GM12878 (cell line): ENCODE data around the gene ISG20L2. TPM values are rescaled to one million over a fixed set of nuclear protein-coding genes. Genes with fewer than 3 reads are reported as not detected.

Experiments used
- ATAC-seq: fragments of 200-7000 bp; cut with Tn5 transposase; 3 replicates; pipeline ENCODE4 v1.9.1; 2020; ENCODE audit warnings: mild to moderate bottlenecking, moderate library complexity
- BruUV-seq: library from RNA; stranded (reverse); fragments of 400-500 nt; replicated peaks from 2 replicates; lab custom pipeline; 2021; lab: Mats Ljungman, UMichigan
- CTCF ChIA-PET: fragments of 300-600 bp; sonication (Branson Sonifier 250); formaldehyde crosslinking; extraction: SDS; loops from one replicate; lab custom pipeline; 2021; ENCODE audit warnings: inconsistent platforms; lab: Yijun Ruan, JAX
- POLR2A ChIA-PET: fragments of 350-600 bp; formaldehyde crosslinking; extraction: SDS; loops from one replicate; lab custom pipeline; 2021; ENCODE audit warnings: inconsistent platforms; lab: Charles Lee
- RAD21 ChIA-PET: fragments of 300-600 bp; sonication (Branson Sonifier 250); formaldehyde crosslinking; loops from one replicate; lab custom pipeline; 2023; ENCODE audit warnings: antibody characterized with exemption; ENCODE audit not compliant: unreplicated experiment; lab: Charles Lee
- SMC1A ChIA-PET: fragments of 300-600 bp; sonication (Branson Sonifier 250); formaldehyde crosslinking; loops from one replicate; lab custom pipeline; 2023; ENCODE audit not compliant: unreplicated experiment, uncharacterized antibody; lab: Charles Lee
- DNase-seq: peaks from one replicate; pipeline ENCODE4 v3.0.0-alpha.2; 2011; ENCODE audit warnings: low read depth, low spot score
- FAIRE-seq: peaks from 3 replicates; lab custom pipeline; 2011; peaks lifted over from hg19 to GRCh38; lab: Jason Lieb, UNC
- H2AFZ ChIP-seq: 2 replicates; pipeline ENCODE4 v1.6.0; 2011; ENCODE audit warnings: low read depth, low read length, control low read depth; ENCODE audit not compliant: control insufficient read depth
- H3K27ac ChIP-seq: 2 replicates; pipeline ENCODE4 v1.5.1; 2011; ENCODE audit warnings: control low read depth; ENCODE audit not compliant: control insufficient read depth, insufficient read depth
- H3K27me3 ChIP-seq, 2 experiments: replicated peaks in 1 of 2; 2 replicates each; pipeline versions ENCODE4 v1.6.0 to v1.6.1; 2011; ENCODE audit warnings: low read length in 1 of 2; ENCODE audit not compliant: control insufficient read depth in 2 of 2, insufficient read depth in 2 of 2
- H3K36me3 ChIP-seq, 2 experiments: 2 replicates each; pipeline ENCODE4 v1.5.1; 2011; ENCODE audit warnings: low read length in 1 of 2; ENCODE audit not compliant: control insufficient read depth in 2 of 2, insufficient read depth in 2 of 2
- H3K4me1 ChIP-seq: 2 replicates; pipeline ENCODE4 v1.6.1; 2011; ENCODE audit warnings: mild to moderate bottlenecking, low read length, moderate library complexity, mixed read lengths; ENCODE audit not compliant: control insufficient read depth, insufficient read depth
- H3K4me2 ChIP-seq: 2 replicates; pipeline ENCODE4 v1.6.0; 2011; ENCODE audit warnings: control low read depth; ENCODE audit not compliant: control insufficient read depth, insufficient read depth
- H3K4me3 ChIP-seq: fragments of 200-600 bp; sonication (generic); 2 replicates; pipeline ENCODE4 v1.5.1; 2016
- H3K79me2 ChIP-seq: 2 replicates; pipeline ENCODE4 v1.6.0; 2011; ENCODE audit warnings: low read length; ENCODE audit not compliant: control insufficient read depth, insufficient read depth
- H3K9ac ChIP-seq: 2 replicates; pipeline ENCODE4 v1.8.0; 2011; ENCODE audit warnings: low read length, control low read depth, mixed read lengths; ENCODE audit not compliant: control insufficient read depth, insufficient read depth
- H3K9me3 ChIP-seq: replicated peaks from 3 replicates; pipeline ENCODE4 v1.5.1; 2011; ENCODE audit warnings: mild to moderate bottlenecking, low read length; ENCODE audit not compliant: control insufficient read depth, insufficient read depth
- H4K20me1 ChIP-seq: 2 replicates; pipeline ENCODE4 v1.6.0; 2011; ENCODE audit not compliant: control insufficient read depth, insufficient read depth
- EGR1 ChIP-seq, 2 experiments: IDR thresholded peaks; 1 replicate in 1 of 2; 2 replicates in 1 of 2; pipeline ENCODE4 v1.6.1; 2011 to 2012; ENCODE audit warnings: low read depth in 2 of 2, low read length in 2 of 2, borderline replicate concordance in 1 of 2, mild to moderate bottlenecking in 1 of 2, moderate library complexity in 1 of 2
- GATAD2B ChIP-seq: fragments of 450-650 bp; conservative IDR thresholded peaks from 2 replicates; pipeline ENCODE4 v1.6.1; 2017; ENCODE audit warnings: low read depth, mild to moderate bottlenecking, moderate library complexity
- HDGF ChIP-seq: fragments of 450-650 bp; IDR thresholded peaks from 2 replicates; pipeline ENCODE4 v1.6.1; 2016; ENCODE audit warnings: antibody characterized with exemption
- JUND ChIP-seq: IDR thresholded peaks from 2 replicates; pipeline ENCODE4 v1.6.1; 2012; ENCODE audit warnings: low read depth, mild to moderate bottlenecking, low read length, improper control_type of control experiment, moderate library complexity
- POLR2AphosphoS5 ChIP-seq: IDR thresholded peaks from 2 replicates; pipeline ENCODE4 v1.6.1; 2011; ENCODE audit warnings: mild to moderate bottlenecking, low read length, inconsistent platforms
- POU2F2 ChIP-seq: IDR thresholded peaks from 3 replicates; pipeline ENCODE4 v1.6.1; 2011; ENCODE audit warnings: low read depth, mild to moderate bottlenecking, low read length, borderline replicate concordance
- RAD51 ChIP-seq: fragments of 450-650 bp; IDR thresholded peaks from 2 replicates; pipeline ENCODE4 v1.6.1; 2016; ENCODE audit warnings: moderate library complexity, mild to moderate bottlenecking, inconsistent platforms
- RUNX3 ChIP-seq: IDR thresholded peaks from 2 replicates; pipeline ENCODE4 v1.6.1; 2012; ENCODE audit warnings: low read length, inconsistent platforms
- YY1 ChIP-seq: IDR thresholded peaks from 2 replicates; pipeline ENCODE4 v1.6.1; 2011; ENCODE audit warnings: low read depth, mild to moderate bottlenecking, low read length
- WGBS: methylation state at CpG from one replicate; pipeline ENCODE4 v1.1.6; 2016; ENCODE audit warnings: low lambda C conversion rate; ENCODE audit not compliant: insufficient replicate concordance, insufficient coverage; ENCODE audit errors: missing lambda C conversion rate; 5-methylcytosine and 5-hydroxymethylcytosine counted together
- in situ Hi-C: fragments of 300-500 bp; cut with MboI; formaldehyde crosslinking; loops from 9 replicates; pipeline ENCODE4 v1.14.3; 2018; ENCODE audit warnings: mixed read lengths
- intact Hi-C: fragments of 100-400 bp; cut with micrococcal nuclease; formaldehyde crosslinking; loops from one replicate; pipeline ENCODE4 v1.14.2; 2022; ENCODE audit not compliant: unreplicated experiment
- polyA plus RNA-seq, 11 experiments: library from polyadenylated mRNA; depleted of rRNA in 4 of 11; unstranded in 6 of 11; stranded (reverse) in 5 of 11; fragments of >200 nt; fragmentation: Nextera tagmentation in 4 of 11; fragmentation: Illumina TruSeq in 1 of 11; extraction: Ambion mirVana in 4 of 11; extraction: Trizol in 1 of 11; gene quantifications; 1 replicate in 1 of 11; 2 replicates in 10 of 11; pipeline versions ENCODE4 v1.2.1 to v1.2.3, GENCODE V29; 2011 to 2016; ENCODE audit warnings: inconsistent platforms in 2 of 11, missing spikeins in 2 of 11, low read depth in 1 of 11
- total RNA-seq, 4 experiments: library from RNA; depleted of rRNA in 3 of 4; stranded (reverse); fragments of >200 nt in 3 of 4; fragmentation: Illumina TruSeq in 1 of 4; extraction: Trizol in 1 of 4; gene quantifications; 2 replicates each; pipeline versions ENCODE4 v1.2.1 to v1.2.3, GENCODE V29; 2013 to 2021
- TF ChIP-seq, protein P1 (sequence below): fragments of 450-650 bp; IDR thresholded peaks from 2 replicates; pipeline ENCODE4 v1.6.1; 2014; ENCODE audit warnings: mild to moderate bottlenecking
- TF ChIP-seq, protein P2 (sequence below): fragments of 450-650 bp; IDR thresholded peaks from 2 replicates; pipeline ENCODE4 v1.6.1; 2016; ENCODE audit warnings: mild to moderate bottlenecking
- TF ChIP-seq, protein P3 (sequence below): fragments of 450-650 bp; conservative IDR thresholded peaks from 2 replicates; pipeline ENCODE4 v1.6.1; 2017; ENCODE audit warnings: mild to moderate bottlenecking, moderate library complexity
- TF ChIP-seq, protein P4 (sequence below): fragments of 150-350 bp; IDR thresholded peaks from 2 replicates; pipeline ENCODE4 v1.6.1; 2016; ENCODE audit warnings: low read depth, low read length

ISG20L2 gene
- total and polyA plus RNA-seq, 10 of the 15 experiments (the other 5 are each of a cell fraction or from before 2014, with no cell fraction given) = 16.4 to 111 (median 48.0) TPM

DNA sequence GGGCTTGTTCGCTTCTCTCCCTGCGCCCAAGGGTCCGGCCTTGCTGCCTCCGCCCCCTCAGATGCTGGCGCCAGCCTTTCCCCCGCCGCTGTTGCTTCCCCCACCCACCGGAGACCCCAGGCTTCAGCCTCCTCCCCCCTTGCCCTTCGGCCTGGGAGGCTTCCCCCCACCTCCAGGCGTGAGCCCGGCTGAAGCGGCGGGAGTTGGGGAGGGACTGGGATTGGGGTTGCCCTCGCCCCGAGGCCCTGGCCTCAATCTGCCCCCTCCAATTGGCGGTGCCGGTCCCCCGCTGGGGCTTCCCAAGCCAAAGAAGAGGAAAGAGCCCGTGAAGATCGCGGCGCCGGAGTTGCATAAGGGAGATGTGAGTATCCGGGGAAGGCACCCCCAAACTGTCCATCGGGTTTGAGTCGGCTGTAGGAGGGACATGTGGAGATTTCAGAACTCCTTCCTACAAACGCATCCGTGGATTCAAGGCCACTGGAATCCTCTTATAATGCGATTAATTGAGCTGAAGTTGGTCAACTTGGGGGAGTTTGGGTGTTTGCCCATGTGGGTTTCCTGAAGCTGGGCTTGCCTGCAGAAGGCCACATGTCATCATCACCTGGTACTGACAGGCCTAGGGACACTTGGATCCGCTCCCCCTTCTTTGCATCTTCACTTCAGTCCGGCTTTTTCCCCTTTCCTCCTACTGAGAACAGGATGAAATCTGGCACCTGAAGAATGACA is 39.5 kb upstream of the ISG20L2 start:
- ATAC-seq (peak; percentile 20), DNase-seq (no peak), FAIRE-seq (no peak)
- no TSS peak for BruUV-seq
- ChIA-PET POLR2A (interaction anchor here (0.6 to 6.9 kb wide), 8 partner anchors 12 to 107 kb away, joined by 3 to 71 read pairs (median 6); partner anchors contain the start of genes HDGF, ISG20L2, METTL25B and MRPL24), RAD21 (interaction anchor here (0.6 to 5.0 kb wide), 7 partner anchors 17 to 93 kb away, joined by 3 to 59 read pairs (median 6); partner anchors contain the start of genes HDGF, ISG20L2, METTL25B and MRPL24), CTCF (interaction anchor here (1.0 to 9.6 kb wide), 13 partner anchors 9 to 122 kb away, joined by 3 to 152 read pairs (median 4); partner anchors contain the start of genes HDGF, ISG20L2, METTL25B and MRPL24), SMC1A (interaction anchor here (0.8 to 11.8 kb wide), 9 partner anchors 12 to 129 kb away, joined by 3 to 108 read pairs (median 4); partner anchors contain the start of genes HDGF, ISG20L2, METTL25B and MRPL24)
- Histone ChIP-seq H3K27me3 (no peaks in the 10 kb centered on the region), H3K27ac (peak overlapping the region; percentile 87), H3K4me3 (peak overlapping the region; percentile 92), H3K79me2 (peaks cover 63% of the 10 kb centered on the region), H3K4me2 (peak overlapping the region; percentile 73), H3K9me3 (no peaks in the 10 kb centered on the region), H3K36me3 (peaks cover 0 to 11% of the 10 kb centered on the region in 2 experiments; a peak in 2 of 4 replicates), H3K4me1 (no peaks in the 10 kb centered on the region), H2AFZ (no peak overlapping the region; the same call in 1 of the 2 replicates), H4K20me1 (no peaks in the 10 kb centered on the region), H3K9ac (peak overlapping the region; percentile 92)
- WGBS = 1% methylated on average over 24 of the region's 31 CpGs
- intact Hi-C loops (loop anchor here (1.0 to 5.0 kb wide), 4 partner anchors 17 to 266 kb away; partner anchors contain the start of genes HDGF, ISG20L2, MEF2D and METTL25B), in situ Hi-C loops (no loop called here)
- TF ChIP-seq HDGF = 0 out of 2 replicates have a peak, but pooled peaks have one; percentile 10
- no peak for TF ChIP-seq GATAD2B
- TF ChIP-seq POU2F2 = no peak
- TF ChIP-seq, protein P1, sequence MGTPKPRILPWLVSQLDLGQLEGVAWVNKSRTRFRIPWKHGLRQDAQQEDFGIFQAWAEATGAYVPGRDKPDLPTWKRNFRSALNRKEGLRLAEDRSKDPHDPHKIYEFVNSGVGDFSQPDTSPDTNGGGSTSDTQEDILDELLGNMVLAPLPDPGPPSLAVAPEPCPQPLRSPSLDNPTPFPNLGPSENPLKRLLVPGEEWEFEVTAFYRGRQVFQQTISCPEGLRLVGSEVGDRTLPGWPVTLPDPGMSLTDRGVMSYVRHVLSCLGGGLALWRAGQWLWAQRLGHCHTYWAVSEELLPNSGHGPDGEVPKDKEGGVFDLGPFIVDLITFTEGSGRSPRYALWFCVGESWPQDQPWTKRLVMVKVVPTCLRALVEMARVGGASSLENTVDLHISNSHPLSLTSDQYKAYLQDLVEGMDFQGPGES = no peak
- no peak for TF ChIP-seq JUND
- TF ChIP-seq, protein P2, sequence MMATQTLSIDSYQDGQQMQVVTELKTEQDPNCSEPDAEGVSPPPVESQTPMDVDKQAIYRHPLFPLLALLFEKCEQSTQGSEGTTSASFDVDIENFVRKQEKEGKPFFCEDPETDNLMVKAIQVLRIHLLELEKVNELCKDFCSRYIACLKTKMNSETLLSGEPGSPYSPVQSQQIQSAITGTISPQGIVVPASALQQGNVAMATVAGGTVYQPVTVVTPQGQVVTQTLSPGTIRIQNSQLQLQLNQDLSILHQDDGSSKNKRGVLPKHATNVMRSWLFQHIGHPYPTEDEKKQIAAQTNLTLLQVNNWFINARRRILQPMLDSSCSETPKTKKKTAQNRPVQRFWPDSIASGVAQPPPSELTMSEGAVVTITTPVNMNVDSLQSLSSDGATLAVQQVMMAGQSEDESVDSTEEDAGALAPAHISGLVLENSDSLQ = peak; percentile 21; the same call in 1 of the 2 replicates
- TF ChIP-seq, protein P3, sequence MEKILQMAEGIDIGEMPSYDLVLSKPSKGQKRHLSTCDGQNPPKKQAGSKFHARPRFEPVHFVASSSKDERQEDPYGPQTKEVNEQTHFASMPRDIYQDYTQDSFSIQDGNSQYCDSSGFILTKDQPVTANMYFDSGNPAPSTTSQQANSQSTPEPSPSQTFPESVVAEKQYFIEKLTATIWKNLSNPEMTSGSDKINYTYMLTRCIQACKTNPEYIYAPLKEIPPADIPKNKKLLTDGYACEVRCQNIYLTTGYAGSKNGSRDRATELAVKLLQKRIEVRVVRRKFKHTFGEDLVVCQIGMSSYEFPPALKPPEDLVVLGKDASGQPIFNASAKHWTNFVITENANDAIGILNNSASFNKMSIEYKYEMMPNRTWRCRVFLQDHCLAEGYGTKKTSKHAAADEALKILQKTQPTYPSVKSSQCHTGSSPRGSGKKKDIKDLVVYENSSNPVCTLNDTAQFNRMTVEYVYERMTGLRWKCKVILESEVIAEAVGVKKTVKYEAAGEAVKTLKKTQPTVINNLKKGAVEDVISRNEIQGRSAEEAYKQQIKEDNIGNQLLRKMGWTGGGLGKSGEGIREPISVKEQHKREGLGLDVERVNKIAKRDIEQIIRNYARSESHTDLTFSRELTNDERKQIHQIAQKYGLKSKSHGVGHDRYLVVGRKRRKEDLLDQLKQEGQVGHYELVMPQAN = no peak; the same call in 1 of the 2 replicates
- TF ChIP-seq POLR2AphosphoS5 = no peak
- TF ChIP-seq RUNX3 = 0 out of 2 replicates have a peak, but pooled peaks have one; percentile 23
- TF ChIP-seq, protein P4, sequence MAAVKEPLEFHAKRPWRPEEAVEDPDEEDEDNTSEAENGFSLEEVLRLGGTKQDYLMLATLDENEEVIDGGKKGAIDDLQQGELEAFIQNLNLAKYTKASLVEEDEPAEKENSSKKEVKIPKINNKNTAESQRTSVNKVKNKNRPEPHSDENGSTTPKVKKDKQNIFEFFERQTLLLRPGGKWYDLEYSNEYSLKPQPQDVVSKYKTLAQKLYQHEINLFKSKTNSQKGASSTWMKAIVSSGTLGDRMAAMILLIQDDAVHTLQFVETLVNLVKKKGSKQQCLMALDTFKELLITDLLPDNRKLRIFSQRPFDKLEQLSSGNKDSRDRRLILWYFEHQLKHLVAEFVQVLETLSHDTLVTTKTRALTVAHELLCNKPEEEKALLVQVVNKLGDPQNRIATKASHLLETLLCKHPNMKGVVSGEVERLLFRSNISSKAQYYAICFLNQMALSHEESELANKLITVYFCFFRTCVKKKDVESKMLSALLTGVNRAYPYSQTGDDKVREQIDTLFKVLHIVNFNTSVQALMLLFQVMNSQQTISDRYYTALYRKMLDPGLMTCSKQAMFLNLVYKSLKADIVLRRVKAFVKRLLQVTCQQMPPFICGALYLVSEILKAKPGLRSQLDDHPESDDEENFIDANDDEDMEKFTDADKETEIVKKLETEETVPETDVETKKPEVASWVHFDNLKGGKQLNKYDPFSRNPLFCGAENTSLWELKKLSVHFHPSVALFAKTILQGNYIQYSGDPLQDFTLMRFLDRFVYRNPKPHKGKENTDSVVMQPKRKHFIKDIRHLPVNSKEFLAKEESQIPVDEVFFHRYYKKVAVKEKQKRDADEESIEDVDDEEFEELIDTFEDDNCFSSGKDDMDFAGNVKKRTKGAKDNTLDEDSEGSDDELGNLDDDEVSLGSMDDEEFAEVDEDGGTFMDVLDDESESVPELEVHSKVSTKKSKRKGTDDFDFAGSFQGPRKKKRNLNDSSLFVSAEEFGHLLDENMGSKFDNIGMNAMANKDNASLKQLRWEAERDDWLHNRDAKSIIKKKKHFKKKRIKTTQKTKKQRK = no peak
- TF ChIP-seq EGR1 (IDR thresholded peaks at IDR 0.05; ENCODE audit: borderline replicate concordance in 1 of 2, low read depth in 2 of 2, low read length in 2 of 2) = peak in 1 of 2 experiments; percentile 82; a peak in 2 of 3 replicates
- peak; percentile 18; the same call in 1 of the 2 replicates for TF ChIP-seq RAD51
- TF ChIP-seq YY1 = no peak
